K562 (cell line): ENCODE measurements around the gene CACNG5. TPM values are rescaled to one million over a fixed set of nuclear protein-coding genes. Genes with fewer than 3 reads are reported as not detected.
A peak's percentile ranks its signal among the peaks of the same experiment; 100 is the strongest.

Source experiments
- ATAC-seq: fragments of 200-7000 bp; cut with Tn5 transposase; 3 replicates; pipeline ENCODE4 v1.9.1; 2020; ENCODE audit warnings: moderate library complexity
- BruUV-seq: library from RNA; stranded (reverse); fragments of 400-500 nt; replicated peaks from 2 replicates; lab custom pipeline; 2021; lab: Mats Ljungman, UMichigan
- CTCF ChIA-PET: fragments of 300-600 bp; formaldehyde crosslinking; extraction: SDS; loops from one replicate; lab custom pipeline; 2021; ENCODE audit warnings: low intra/inter-chr PET ratio; lab: Yijun Ruan, JAX
- POLR2A ChIA-PET: fragments of 300-600, 350-650 bp; sonication (Branson Sonifier 250); formaldehyde crosslinking; extraction: SDS; loops from one replicate; lab custom pipeline; 2021; ENCODE audit warnings: antibody characterized with exemption, inconsistent platforms; lab: Yijun Ruan, JAX
- DNase-seq, 4 experiments: peaks; one replicate each; pipeline versions ENCODE4 v3.0.0 to v3.0.0-alpha.2; 2011 to 2018; ENCODE audit warnings: low spot score in 3 of 4, mixed read lengths in 3 of 4; ENCODE audit errors: extremely low read depth in 1 of 4
- FAIRE-seq: peaks from 2 replicates; lab custom pipeline; 2011; peaks lifted over from hg19 to GRCh38; lab: Jason Lieb, UNC
- H2AFZ ChIP-seq: 2 replicates; pipeline ENCODE4 v1.6.0; 2011; ENCODE audit warnings: low read depth, low read length, control low read depth, inconsistent platforms
- H3K27ac ChIP-seq: fragments of 200-600 bp; 3 replicates; pipeline ENCODE4 v1.8.0; 2011; ENCODE audit warnings: low read depth, mild to moderate bottlenecking, control low read depth, inconsistent platforms, low read length, moderate library complexity, mixed read lengths; ENCODE audit errors: extremely low read depth
- H3K27me3 ChIP-seq, 2 experiments: fragments of 300-600 bp in 1 of 2; 2 replicates in 1 of 2; 3 replicates in 1 of 2; pipeline versions ENCODE4 v1.6.0 to v1.8.0; 2011; ENCODE audit warnings: inconsistent platforms in 2 of 2, low read length in 2 of 2, mild to moderate bottlenecking in 1 of 2, mixed read lengths in 1 of 2, moderate library complexity in 1 of 2; ENCODE audit not compliant: control insufficient read depth in 2 of 2, insufficient read depth in 2 of 2
- H3K36me3 ChIP-seq: fragments of 300-600 bp; 3 replicates; pipeline ENCODE4 v1.8.0; 2011; ENCODE audit warnings: mild to moderate bottlenecking, low read length, inconsistent platforms; ENCODE audit not compliant: control insufficient read depth, insufficient read depth
- H3K4me1 ChIP-seq, 2 experiments: fragments of 200-600 bp in 1 of 2; replicated peaks in 1 of 2; 2 replicates in 1 of 2; 3 replicates in 1 of 2; pipeline versions ENCODE4 v1.5.1 to v1.8.0; 2011; ENCODE audit warnings: inconsistent platforms in 2 of 2, low read length in 2 of 2, mild to moderate bottlenecking in 1 of 2, mixed read lengths in 1 of 2, moderate library complexity in 1 of 2; ENCODE audit not compliant: control insufficient read depth in 2 of 2, insufficient read depth in 2 of 2
- H3K4me2 ChIP-seq: 2 replicates; pipeline ENCODE4 v1.6.1; 2011; ENCODE audit warnings: low read length, control low read depth, inconsistent platforms, mixed read lengths; ENCODE audit not compliant: insufficient read depth
- H3K4me3 ChIP-seq: fragments of 200-600 bp; sonication (generic), shearing (Covaris generic); 2 replicates; pipeline ENCODE4 v1.5.1; 2016; ENCODE audit warnings: control low read depth, inconsistent platforms
- H3K79me2 ChIP-seq: fragments of 200-600 bp; 3 replicates; pipeline ENCODE4 v1.8.0; 2011; ENCODE audit warnings: low read length, inconsistent platforms; ENCODE audit not compliant: control insufficient read depth, insufficient read depth
- H3K9ac ChIP-seq, 2 experiments: 2 replicates each; pipeline versions ENCODE4 v1.6.0 to v1.6.1; 2011; ENCODE audit warnings: low read depth in 2 of 2, low read length in 2 of 2, control low read depth in 1 of 2, inconsistent platforms in 1 of 2, mild to moderate bottlenecking in 1 of 2, mixed read lengths in 1 of 2; ENCODE audit not compliant: insufficient read depth in 1 of 2
- H3K9me1 ChIP-seq: one replicate; pipeline ENCODE4 v1.6.0; 2011; ENCODE audit warnings: inconsistent platforms, mild to moderate bottlenecking, low read length, moderate library complexity; ENCODE audit not compliant: control insufficient read depth, insufficient read depth
- H3K9me3 ChIP-seq: replicated peaks from 2 replicates; pipeline ENCODE4 v1.5.1; 2011; ENCODE audit warnings: low read depth, low read length, inconsistent platforms; ENCODE audit not compliant: control insufficient read depth, insufficient read depth
- H4K20me1 ChIP-seq: replicated peaks from 2 replicates; pipeline ENCODE4 v1.6.1; 2011; ENCODE audit warnings: low read length, inconsistent platforms, mixed read lengths; ENCODE audit not compliant: control insufficient read depth, insufficient read depth
- CGGBP1 ChIP-seq: fragments of 250-450 bp; sonication (Bioruptor Pico); IDR thresholded peaks from 2 replicates; pipeline ENCODE4 v1.9.0; 2021; ENCODE audit warnings: mild to moderate bottlenecking
- ESRRA ChIP-seq: fragments of 450-650 bp; IDR thresholded peaks from 2 replicates; pipeline ENCODE4 v1.6.1; 2014; ENCODE audit warnings: low read depth, mild to moderate bottlenecking, moderate library complexity, borderline replicate concordance
- KAT8 ChIP-seq: fragments of 450-650 bp; IDR thresholded peaks from 2 replicates; pipeline ENCODE4 v1.6.1; 2016; ENCODE audit warnings: low read depth, mild to moderate bottlenecking
- MAZ ChIP-seq, 2 experiments: fragments of 450-650 bp in 1 of 2; sonication (generic) in 1 of 2; formaldehyde crosslinking; IDR thresholded peaks in 1 of 2; conservative IDR thresholded peaks in 1 of 2; 2 replicates each; pipeline versions ENCODE4 v1.4.0 to v1.5.0; 2020; ENCODE audit warnings: mild to moderate bottlenecking in 1 of 2, missing genetic modification reagents in 1 of 2
- MLLT1 ChIP-seq, 2 experiments: fragments of 450-650 bp; IDR thresholded peaks; 2 replicates each; pipeline ENCODE4 v1.6.1; 2016
- MYNN ChIP-seq, 2 experiments: sonication (generic); formaldehyde crosslinking in 1 of 2; IDR thresholded peaks; 2 replicates each; pipeline versions ENCODE4 v1.5.0 to v1.6.1; 2016 to 2020; ENCODE audit warnings: antibody characterized with exemption in 1 of 2, missing genetic modification reagents in 1 of 2
- NFE2L1 ChIP-seq: fragments of 450-650 bp; IDR thresholded peaks from 2 replicates; pipeline ENCODE4 v1.6.1; 2016; ENCODE audit warnings: missing genetic modification characterization, low read depth, mild to moderate bottlenecking, missing compliant biosample characterization, moderate library complexity, borderline replicate concordance
- PHF20 ChIP-seq: fragments of 450-650 bp; IDR thresholded peaks from 2 replicates; pipeline ENCODE4 v1.6.1; 2018; ENCODE audit not compliant: partially characterized antibody
- RBM22 ChIP-seq: fragments of 200-400 bp; formaldehyde crosslinking; IDR thresholded peaks from 2 replicates; pipeline ENCODE4 v1.6.1; 2018; ENCODE audit warnings: low read length, low read depth; ENCODE audit not compliant: poor library complexity, severe bottlenecking
- RFX5 ChIP-seq: IDR thresholded peaks from 2 replicates; pipeline ENCODE4 v1.6.1; 2011; ENCODE audit warnings: low read depth, mild to moderate bottlenecking, improper control_type of control experiment, low read length
- TEAD1 ChIP-seq, 2 experiments: fragments of 450-650 bp in 1 of 2; sonication (generic) in 1 of 2; formaldehyde crosslinking; IDR thresholded peaks; 2 replicates each; pipeline versions ENCODE4 v1.4.0 to v1.8.0; 2020 to 2022; ENCODE audit warnings: mild to moderate bottlenecking in 2 of 2, missing genetic modification reagents in 1 of 2
- TEAD4 ChIP-seq, 2 experiments: sonication (generic) in 1 of 2; formaldehyde crosslinking in 1 of 2; IDR thresholded peaks; 2 replicates each; pipeline versions ENCODE4 v1.6.1 to v1.8.0; 2012 to 2022; ENCODE audit warnings: borderline replicate concordance in 1 of 2, inconsistent platforms in 1 of 2, low read length in 1 of 2, mild to moderate bottlenecking in 1 of 2, missing genetic modification reagents in 1 of 2
- TFAP4 ChIP-seq: sonication (generic); formaldehyde crosslinking; IDR thresholded peaks from 2 replicates; pipeline ENCODE4 v1.8.0; 2022; ENCODE audit warnings: missing genetic modification reagents, mild to moderate bottlenecking, moderate library complexity, borderline replicate concordance
- WHSC1 ChIP-seq: IDR thresholded peaks from one replicate; pipeline ENCODE4 v1.6.1; 2012; ENCODE audit warnings: low read length, control low read depth, inconsistent platforms
- ZFP1 ChIP-seq: fragments of 450-650 bp; formaldehyde crosslinking; IDR thresholded peaks from 2 replicates; pipeline ENCODE4 v1.4.0; 2020; ENCODE audit warnings: mild to moderate bottlenecking, mixed read lengths
- ZNF347 ChIP-seq: fragments of 450-650 bp; formaldehyde crosslinking; IDR thresholded peaks from 2 replicates; pipeline ENCODE4 v1.4.0; 2020; ENCODE audit warnings: low read depth, mild to moderate bottlenecking, moderate library complexity
- WGBS: fragments of 100-300 bp; shearing (Covaris generic); methylation state at CpG from one replicate; pipeline ENCODE4 v1.1.6; 2016; ENCODE audit warnings: low coverage, mixed read lengths; ENCODE audit not compliant: insufficient coverage; ENCODE audit errors: missing lambda C conversion rate; 5-methylcytosine and 5-hydroxymethylcytosine counted together
- in situ Hi-C: fragments of 300-500 bp; cut with MboI; formaldehyde crosslinking; loops from 4 replicates; pipeline ENCODE4 v1.15.0; 2018; ENCODE audit warnings: inconsistent platforms, mixed read lengths
- intact Hi-C: fragments of 100-400 bp; cut with micrococcal nuclease; formaldehyde crosslinking; loops from 2 replicates; pipeline ENCODE4 v1.14.2; 2022
- polyA plus RNA-seq, 8 experiments: library from polyadenylated mRNA; depleted of rRNA in 4 of 8; stranded (reverse) in 5 of 8; unstranded in 3 of 8; fragments of >200 nt; fragmentation: Nextera tagmentation in 2 of 8; fragmentation: Illumina TruSeq in 1 of 8; extraction: Ambion mirVana in 2 of 8; extraction: Trizol in 1 of 8; gene quantifications; 2 replicates each; pipeline versions ENCODE4 v1.2.1 to v1.2.3, GENCODE V29; 2011 to 2014; ENCODE audit warnings: inconsistent platforms in 1 of 8, missing spikeins in 1 of 8
- total RNA-seq, 7 experiments: library from RNA; depleted of rRNA in 6 of 7; stranded (reverse); fragments of >200 nt in 6 of 7; fragmentation: Illumina TruSeq in 2 of 7; extraction: Trizol in 2 of 7; gene quantifications; 2 replicates each; pipeline versions ENCODE4 v1.2.1 to v1.2.3, GENCODE V29; 2011 to 2021; ENCODE audit warnings: low replicate concordance in 1 of 7

The CACNG5 gene
- total and polyA plus RNA-seq, 9 of the 15 experiments (the other 6 are each of a cell fraction or from before 2014, with no cell fraction given), result not detected

DNA sequence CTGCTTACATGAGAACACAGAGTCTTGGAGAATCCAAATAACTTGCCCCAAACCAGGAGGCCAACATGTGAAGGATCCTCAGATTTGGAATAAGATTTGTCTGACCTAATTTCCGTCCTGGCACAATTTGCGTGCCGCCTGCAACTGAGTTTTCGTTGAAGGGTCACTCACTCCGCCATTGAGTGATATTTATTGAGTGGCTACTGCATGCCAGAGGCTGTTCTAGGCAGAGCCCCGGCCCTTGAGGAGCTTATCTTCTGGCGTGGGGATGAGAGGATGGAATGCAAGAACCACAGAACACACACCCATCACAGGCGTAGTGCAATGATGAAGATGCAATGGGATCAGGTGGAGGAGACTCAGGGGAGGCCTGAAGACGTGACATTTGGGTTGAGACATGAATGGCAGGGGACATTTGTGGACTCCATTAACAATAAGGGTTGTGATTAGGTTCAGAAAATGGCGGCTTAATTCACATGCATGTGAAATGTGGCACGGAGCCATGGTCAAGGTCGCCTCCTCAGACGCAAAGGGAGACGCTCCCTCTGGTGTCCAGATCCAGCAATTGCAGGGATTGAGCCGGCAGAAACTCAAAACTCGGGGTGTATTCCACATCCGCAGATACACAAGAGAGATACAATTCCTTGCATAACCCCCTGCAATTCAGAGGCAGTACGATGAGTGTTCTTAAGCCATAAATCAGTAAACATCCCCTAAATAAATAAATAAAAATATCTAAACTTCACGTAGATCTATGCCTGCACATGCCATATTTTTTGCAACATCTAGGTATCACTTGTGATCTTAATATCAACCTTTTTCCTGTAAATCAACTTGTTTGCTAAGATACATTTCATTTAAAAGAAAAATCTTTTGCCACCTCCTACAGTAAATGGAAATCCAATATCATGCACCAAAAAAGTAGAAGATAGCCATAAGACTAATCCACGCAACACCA is 71.7 kb downstream of the CACNG5 start:
- ChIA-PET CTCF (interaction anchor here (1.2 to 2.3 kb wide), 3 partner anchors 179 to 233 kb away, joined by 3 to 18 read pairs (median 5); no protein-coding TSS in a partner anchor), POLR2A (interaction anchor here (0.6 kb wide), 1 partner anchor 14 kb away, joined by 3 read pairs; no protein-coding TSS in a partner anchor)
- H3K4me1 ChIP-seq, result no peaks in the 10 kb centered on the region
- in situ Hi-C loops, result loop anchor here (5.0 to 10.0 kb wide), 2 partner anchors 189 to 702 kb away; no protein-coding TSS in a partner anchor
- H3K27me3 ChIP-seq, result peaks cover 39 to 67% of the 10 kb centered on the region in 2 experiments; a peak in 4 of 5 replicates
- no peak overlapping the region for H3K4me3 ChIP-seq
- WGBS, result 27% methylated on average over 20 of the region's 20 CpGs
- H3K9me3 ChIP-seq, result no peaks in the 10 kb centered on the region
- no TSS peak for BruUV-seq
- H4K20me1 ChIP-seq, result no peaks in the 10 kb centered on the region
- H3K36me3 ChIP-seq, result no peaks in the 10 kb centered on the region
- no peak overlapping the region for H3K4me2 ChIP-seq
- H2AFZ ChIP-seq, result peak overlapping the region; percentile 57
- no peaks in the 10 kb centered on the region for H3K79me2 ChIP-seq
- no peak overlapping the region for H3K9ac ChIP-seq
- intact Hi-C loops, result loop anchor here (1.0 to 5.0 kb wide), 4 partner anchors 178 to 706 kb away; no protein-coding TSS in a partner anchor
- ATAC-seq, result peak; percentile 76
- no peak overlapping the region for H3K27ac ChIP-seq
- peak; percentile 68 to 80 (median 73) for DNase-seq
- no peaks in the 10 kb centered on the region for H3K9me1 ChIP-seq
- FAIRE-seq, result peak; percentile 97
- TF ChIP-seq MLLT1 (IDR thresholded peaks at IDR 0.05), result no peak
- no peak for TF ChIP-seq RFX5
- no peak for TF ChIP-seq CGGBP1 (CRISPR knock-in tag)
- TF ChIP-seq WHSC1, result no peak
- 0 out of 2 replicates have a peak, but pooled peaks have one; percentile 28 for TF ChIP-seq TEAD4 (IDR thresholded peaks at IDR 0.05; ENCODE audit: low read length)
- no peak for TF ChIP-seq TEAD4 (CRISPR knock-in tag; IDR thresholded peaks at IDR 0.05; ENCODE audit: borderline replicate concordance)
- TF ChIP-seq TFAP4, result no peak
- TF ChIP-seq MYNN (IDR thresholded peaks at IDR 0.05), result no peak
- no peak for TF ChIP-seq MYNN (CRISPR knock-in tag; IDR thresholded peaks at IDR 0.05)
- TF ChIP-seq TEAD1 (CRISPR knock-in tag; IDR thresholded peaks at IDR 0.05), result no peak
- no peak for TF ChIP-seq NFE2L1
- TF ChIP-seq ESRRA, result peak; percentile 74
- 0 out of 2 replicates have a peak, but pooled peaks have one; percentile 16 for TF ChIP-seq KAT8
- TF ChIP-seq ZNF347 (CRISPR knock-in tag), result no peak
- no peak for TF ChIP-seq RBM22
- 0 out of 4 replicates have a peak, but pooled peaks of 1 of the 2 experiments have one; percentile 35 for TF ChIP-seq MAZ (CRISPR knock-in tag; conservative IDR thresholded peaks at IDR 0.05 in 1 of 2, IDR thresholded peaks at IDR 0.05 in 1 of 2)
- no peak for TF ChIP-seq PHF20
- TF ChIP-seq ZFP1 (CRISPR knock-in tag), result no peak
